Fibroblast of the aortic adventitia (primary cell): Measurements from ENCODE around the gene TSPOAP1. TPM values are rescaled to one million over a fixed set of nuclear protein-coding genes. Genes with fewer than 3 reads are reported as not detected.

Experiments
- DNase-seq: peaks from one replicate; pipeline ENCODE4 v3.0.0-alpha.2; 2010; ENCODE audit warnings: low read depth
- H3K4me3 ChIP-seq: 2 replicates; pipeline ENCODE4 v1.5.1; 2011; ENCODE audit warnings: low read depth, mild to moderate bottlenecking, control low read depth, low read length, moderate library complexity
- total RNA-seq: library from RNA; depleted of rRNA; stranded (reverse); fragments of >200 nt; gene quantifications from 2 replicates; pipeline ENCODE4 v1.2.3, GENCODE V29; 2012; ENCODE audit warnings: low replicate concordance
- TF ChIP-seq, protein P1 (sequence below): IDR thresholded peaks from 2 replicates; pipeline ENCODE4 v1.5.1; 2011; ENCODE audit warnings: mild to moderate bottlenecking, low read length, control low read depth, inconsistent platforms; ENCODE audit not compliant: insufficient read depth

The TSPOAP1 gene
- total RNA-seq, 1 donor, result 0.18 TPM

DNA sequence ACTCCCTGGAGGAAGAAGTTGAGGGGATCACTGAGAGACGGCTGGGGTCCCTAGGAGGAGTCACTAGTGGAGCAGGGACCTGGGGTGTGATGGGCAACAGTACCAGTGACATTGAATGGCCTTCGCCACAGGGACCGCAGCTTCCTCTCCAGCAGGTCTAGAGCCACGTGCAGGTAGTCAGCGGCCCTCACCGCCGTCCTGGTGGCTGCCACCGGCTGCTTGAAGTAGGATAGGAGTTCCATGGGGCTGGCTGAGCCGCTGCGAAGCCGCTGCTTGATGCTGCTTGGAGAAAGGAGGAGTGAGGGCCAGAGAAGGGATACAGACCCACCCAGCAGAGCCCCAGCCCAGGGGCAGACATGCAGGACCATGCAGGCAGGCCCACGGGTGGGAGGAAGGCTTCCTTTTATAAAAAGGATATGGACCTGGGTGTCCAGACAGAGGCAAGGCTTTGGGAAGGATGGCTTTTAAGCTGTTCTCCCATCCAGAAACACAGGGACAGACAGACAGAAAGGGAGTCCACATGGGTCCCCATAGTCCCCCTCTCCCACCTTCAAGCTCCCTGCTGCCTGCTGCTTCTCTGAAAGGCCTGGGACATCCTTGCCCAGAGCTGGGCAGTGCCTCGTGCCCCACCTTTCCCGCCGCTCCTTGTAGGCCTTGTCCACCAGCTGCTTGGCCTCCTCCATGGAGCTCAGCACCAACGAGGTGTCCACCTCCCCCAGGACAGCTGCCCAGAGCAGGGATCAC is 48.7 kb downstream of the TSPOAP1 start:
- TF ChIP-seq, protein P1, sequence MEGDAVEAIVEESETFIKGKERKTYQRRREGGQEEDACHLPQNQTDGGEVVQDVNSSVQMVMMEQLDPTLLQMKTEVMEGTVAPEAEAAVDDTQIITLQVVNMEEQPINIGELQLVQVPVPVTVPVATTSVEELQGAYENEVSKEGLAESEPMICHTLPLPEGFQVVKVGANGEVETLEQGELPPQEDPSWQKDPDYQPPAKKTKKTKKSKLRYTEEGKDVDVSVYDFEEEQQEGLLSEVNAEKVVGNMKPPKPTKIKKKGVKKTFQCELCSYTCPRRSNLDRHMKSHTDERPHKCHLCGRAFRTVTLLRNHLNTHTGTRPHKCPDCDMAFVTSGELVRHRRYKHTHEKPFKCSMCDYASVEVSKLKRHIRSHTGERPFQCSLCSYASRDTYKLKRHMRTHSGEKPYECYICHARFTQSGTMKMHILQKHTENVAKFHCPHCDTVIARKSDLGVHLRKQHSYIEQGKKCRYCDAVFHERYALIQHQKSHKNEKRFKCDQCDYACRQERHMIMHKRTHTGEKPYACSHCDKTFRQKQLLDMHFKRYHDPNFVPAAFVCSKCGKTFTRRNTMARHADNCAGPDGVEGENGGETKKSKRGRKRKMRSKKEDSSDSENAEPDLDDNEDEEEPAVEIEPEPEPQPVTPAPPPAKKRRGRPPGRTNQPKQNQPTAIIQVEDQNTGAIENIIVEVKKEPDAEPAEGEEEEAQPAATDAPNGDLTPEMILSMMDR, result no peak
- no peak overlapping the region for H3K4me3 ChIP-seq
- no peak for DNase-seq

DNA sequence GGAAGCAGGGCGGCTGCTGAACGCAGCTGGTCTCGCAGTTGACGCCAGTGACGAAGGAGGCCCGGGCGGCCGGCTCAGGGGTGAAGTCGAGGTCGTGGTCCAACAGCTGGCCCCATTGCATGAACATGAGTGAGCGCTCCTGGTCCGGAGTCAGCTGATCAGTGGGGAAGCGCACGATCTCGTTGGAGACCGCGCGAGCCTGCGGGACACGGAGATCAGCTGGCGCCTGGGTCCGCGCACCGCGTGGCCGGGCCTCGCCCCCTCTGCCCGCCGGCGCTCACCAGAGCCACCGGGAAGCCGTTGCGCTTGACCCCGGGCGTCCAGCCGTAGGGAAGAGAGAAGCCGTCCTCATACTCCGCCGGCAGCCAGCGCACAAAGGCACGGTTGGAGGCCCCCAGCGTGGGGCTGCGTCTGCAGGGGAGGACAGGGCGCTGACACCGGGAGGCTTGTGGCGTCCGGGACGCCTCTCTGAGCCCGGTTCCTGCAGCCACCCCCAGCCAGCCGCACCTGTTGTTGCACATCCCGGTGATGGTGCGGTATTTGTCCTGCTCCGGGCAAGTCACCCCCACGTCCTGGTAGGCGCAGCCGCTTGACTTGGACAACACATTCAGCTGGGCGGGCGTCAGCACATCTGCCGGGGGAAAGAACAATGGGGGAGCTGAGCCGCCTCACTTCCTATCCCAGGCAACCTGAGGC is 49.4 kb downstream of the TSPOAP1 start:
- peak; percentile 10 for DNase-seq
- H3K4me3 ChIP-seq, result no peak overlapping the region
- TF ChIP-seq, protein P1, result no peak

DNA sequence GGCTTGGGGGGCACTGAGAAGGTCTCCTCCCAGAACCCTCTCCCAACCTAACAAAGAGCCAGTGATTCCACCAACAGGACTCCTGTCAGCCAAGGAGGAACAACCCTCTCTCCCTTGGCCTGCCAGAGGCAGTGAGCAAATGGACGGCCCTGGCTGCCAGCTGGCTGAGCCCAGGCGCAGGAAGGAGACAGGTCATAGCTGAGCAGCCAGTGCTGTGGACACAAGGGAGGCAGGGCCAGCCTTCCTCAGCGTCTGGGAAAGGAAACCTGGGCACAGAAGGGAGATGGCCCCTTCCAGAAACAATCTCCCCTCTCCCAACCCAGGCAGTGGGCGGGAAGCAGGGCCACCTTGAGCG is 50.0 kb downstream of the TSPOAP1 start:
- no peak overlapping the region for H3K4me3 ChIP-seq
- TF ChIP-seq, protein P1, result no peak
- peak; percentile 13 for DNase-seq

DNA sequence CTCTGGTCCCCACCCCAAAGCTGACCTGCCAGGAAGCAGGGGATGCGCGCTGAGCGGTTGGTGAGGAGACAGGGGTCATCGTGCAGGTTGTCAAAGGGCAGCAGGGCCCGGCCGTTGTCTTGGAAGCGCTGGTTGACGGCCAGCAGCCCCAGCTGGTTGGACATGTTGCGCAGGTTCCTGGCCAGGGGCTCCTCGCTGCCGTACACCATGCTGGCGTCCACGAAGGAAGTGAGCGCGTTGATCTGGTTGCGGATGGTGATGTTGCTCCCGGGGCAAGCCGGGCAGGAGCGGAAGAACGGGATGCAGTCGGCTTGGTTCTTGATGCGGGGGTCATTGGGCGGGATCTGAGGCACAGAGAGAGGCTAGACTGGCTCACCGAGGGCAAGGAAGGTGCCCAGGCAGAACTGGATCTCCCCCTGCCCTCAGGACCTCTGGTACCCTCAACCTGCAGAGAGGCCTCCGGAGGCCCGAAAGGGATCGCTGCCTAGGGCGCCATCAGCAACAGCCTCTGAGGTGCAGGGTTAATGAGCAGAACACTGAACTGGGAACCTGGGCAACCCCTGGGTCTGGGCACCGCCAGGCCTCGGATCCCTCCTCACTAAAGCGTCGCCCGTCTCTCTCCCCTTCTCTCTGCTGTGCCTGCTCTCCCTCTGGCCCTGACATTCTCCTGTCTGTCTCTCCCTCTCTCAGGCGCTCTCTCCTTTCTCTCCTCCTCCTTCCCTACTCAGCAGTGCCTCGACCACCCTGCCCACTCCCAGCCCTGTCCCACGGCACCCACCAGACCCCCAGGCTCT is 50.6 kb downstream of the TSPOAP1 start:
- DNase-seq, result no peak
- TF ChIP-seq, protein P1, result no peak

DNA sequence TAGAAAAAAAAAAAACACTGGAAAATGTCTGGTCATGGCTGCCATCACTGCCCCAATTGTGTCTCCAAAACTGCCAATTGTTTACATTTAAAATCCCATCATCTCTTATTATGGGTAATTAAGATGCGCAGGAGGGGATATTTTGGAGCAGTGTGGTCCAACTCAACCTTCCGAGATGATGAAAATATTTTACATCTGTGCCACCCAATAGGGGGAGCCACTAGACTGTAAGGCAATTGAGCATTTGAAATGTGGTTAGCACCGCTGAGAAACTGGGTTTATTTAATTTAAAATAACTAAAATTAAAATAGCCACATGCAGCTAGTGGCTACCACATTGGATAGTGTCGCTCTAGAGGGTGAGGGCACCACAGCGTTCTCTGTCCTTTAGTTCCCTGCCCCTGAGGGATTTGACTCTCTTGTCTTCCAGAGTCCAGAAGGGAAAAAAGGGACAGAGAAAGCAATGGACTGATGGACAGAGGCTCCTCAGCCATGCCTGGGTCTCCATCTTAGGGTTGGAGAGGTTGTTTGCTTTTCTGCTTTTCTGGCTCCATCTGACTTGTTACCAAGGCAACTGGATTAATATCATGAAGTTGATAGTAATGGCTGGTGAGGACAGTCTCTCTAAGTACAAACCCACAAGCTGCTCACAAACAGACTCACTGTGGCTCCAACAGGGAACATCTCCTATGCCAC is 51.3 kb downstream of the TSPOAP1 start:
- peak; percentile 17 for DNase-seq
- no peak overlapping the region for H3K4me3 ChIP-seq
- TF ChIP-seq, protein P1, result peak; percentile 39

More for the DNA sequence above, 50.6 kb downstream of the TSPOAP1 start:
- H3K4me3 ChIP-seq, result no peak overlapping the region

DNA sequence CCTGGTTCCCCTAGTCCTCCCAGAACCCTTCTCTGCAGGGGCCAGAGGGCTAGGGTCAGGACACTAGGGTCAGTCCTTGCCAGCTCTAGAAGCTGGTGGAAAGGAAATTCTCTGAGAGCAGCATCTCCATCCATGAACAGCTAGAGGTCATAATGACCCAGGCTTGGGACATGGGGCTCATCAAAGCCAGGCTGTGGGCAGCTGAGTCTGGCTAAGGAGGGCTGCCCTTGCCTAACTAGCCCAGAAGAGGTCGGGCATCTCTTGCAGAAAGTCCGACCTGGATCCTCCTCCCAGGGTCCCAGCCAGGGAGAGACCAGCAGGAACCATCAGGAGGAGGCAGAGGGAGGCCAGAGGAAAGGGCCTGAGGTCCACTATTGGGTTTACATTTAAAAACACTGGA is 52.2 kb downstream of the TSPOAP1 start:
- H3K4me3 ChIP-seq, result no peak overlapping the region
- DNase-seq, result no peak
- TF ChIP-seq, protein P1, result no peak
